A549 (cell line): ENCODE measurements around the gene RBL2. TPM values are rescaled to one million over a fixed set of nuclear protein-coding genes. Genes with fewer than 3 reads are reported as not detected.
"Not testable (repeated sequence)": the region's sequence is repeated elsewhere in the genome, so short reads cannot be mapped to it uniquely, and the experiment has no call there.

Experiments used
- ATAC-seq, 2 experiments: fragments of 200-7000 bp in 1 of 2; fragments of >200 bp in 1 of 2; cut with Nextera tagmentation in 1 of 2; cut with Tn5 transposase in 1 of 2; 3 replicates each; pipeline versions ENCODE4 v1.8.0 to v1.9.1; 2018 to 2020; ENCODE audit warnings: mild to moderate bottlenecking in 1 of 2, moderate library complexity in 1 of 2
- CTCF ChIA-PET: fragments of 300-600 bp; sonication (Branson Sonifier 250); formaldehyde crosslinking; extraction: SDS; loops from one replicate; lab custom pipeline; 2021; ENCODE audit warnings: antibody characterized with exemption, inconsistent platforms; lab: Yijun Ruan, JAX
- POLR2A ChIA-PET: fragments of 350-600 bp; formaldehyde crosslinking; extraction: SDS; loops from one replicate; lab custom pipeline; 2021; ENCODE audit warnings: antibody characterized with exemption, inconsistent platforms; lab: Yijun Ruan, JAX
- DNase-seq, 2 experiments: peaks; one replicate each; pipeline versions ENCODE4 v3.0.0 to v3.0.0-alpha.2; 2011 to 2016; ENCODE audit warnings: low read depth in 1 of 2, low spot score in 1 of 2
- FAIRE-seq: peaks from 2 replicates; lab custom pipeline; 2011; peaks lifted over from hg19 to GRCh38; lab: Jason Lieb, UNC
- H3K27ac ChIP-seq, 2 experiments: fragments of >200 bp; sonication (Bioruptor Twin); formaldehyde crosslinking; 3 replicates each; pipeline ENCODE4 v1.5.1; 2016 to 2017
- H3K4me1 ChIP-seq: fragments of >200 bp; sonication (Bioruptor Twin); formaldehyde crosslinking; 3 replicates; pipeline ENCODE4 v1.6.1; 2016
- H3K4me2 ChIP-seq: fragments of >200 bp; sonication (Bioruptor Twin); formaldehyde crosslinking; 3 replicates; pipeline ENCODE4 v1.6.1; 2016
- H3K4me3 ChIP-seq: fragments of >200 bp; sonication (Bioruptor Twin); formaldehyde crosslinking; 3 replicates; pipeline ENCODE4 v1.5.1; 2016
- H3K9me3 ChIP-seq: fragments of >200 bp; sonication (Bioruptor Twin); formaldehyde crosslinking; 3 replicates; pipeline ENCODE4 v1.6.1; 2016
- ATOH8 ChIP-seq: fragments of 250-450 bp; sonication (Bioruptor Pico); IDR thresholded peaks from 2 replicates; pipeline ENCODE4 v1.5.0; 2020; ENCODE audit warnings: low read depth, mild to moderate bottlenecking, moderate library complexity
- BHLHE40 ChIP-seq: IDR thresholded peaks from 2 replicates; pipeline ENCODE4 v1.6.1; 2012; ENCODE audit warnings: low read depth, low read length, inconsistent platforms
- CHD2 ChIP-seq: fragments of 150-350 bp; IDR thresholded peaks from 2 replicates; pipeline ENCODE4 v1.6.1; 2014; ENCODE audit warnings: low read length; ENCODE audit not compliant: partially characterized antibody
- EHMT2 ChIP-seq: fragments of 200-600 bp; sonication (generic); IDR thresholded peaks from 2 replicates; pipeline ENCODE4 v1.6.1; 2016; ENCODE audit warnings: antibody characterized with exemption, low read depth, mild to moderate bottlenecking, moderate library complexity
- ELK1 ChIP-seq: fragments of 150-350 bp; IDR thresholded peaks from 2 replicates; pipeline ENCODE4 v1.6.1; 2014; ENCODE audit warnings: low read depth, mild to moderate bottlenecking, low read length
- FOSL2 ChIP-seq, 2 experiments: fragments of 450-650 bp in 1 of 2; fragments of >200 bp in 1 of 2; sonication (Bioruptor Twin) in 1 of 2; formaldehyde crosslinking; IDR thresholded peaks; 2 replicates each; pipeline versions ENCODE4 v1.5.0 to v1.6.1; 2016 to 2020; ENCODE audit warnings: mild to moderate bottlenecking in 1 of 2, moderate library complexity in 1 of 2
- HDAC2 ChIP-seq: fragments of 200-600 bp; sonication (generic); IDR thresholded peaks from 2 replicates; pipeline ENCODE4 v1.6.1; 2016
- HOXB13 ChIP-seq: fragments of 250-450 bp; sonication (Bioruptor Pico); IDR thresholded peaks from 2 replicates; pipeline ENCODE4 v1.5.0; 2020; ENCODE audit warnings: low read depth, mild to moderate bottlenecking, moderate library complexity
- HOXB5 ChIP-seq: fragments of 250-450 bp; sonication (Bioruptor Pico); IDR thresholded peaks from 2 replicates; pipeline ENCODE4 v1.5.0; 2020; ENCODE audit warnings: mild to moderate bottlenecking, moderate library complexity
- KDM5A ChIP-seq: fragments of 200-600 bp; sonication (generic); IDR thresholded peaks from 2 replicates; pipeline ENCODE4 v1.6.1; 2016; ENCODE audit warnings: antibody characterized with exemption, mild to moderate bottlenecking
- MAFK ChIP-seq: fragments of 450-650 bp; IDR thresholded peaks from 2 replicates; pipeline ENCODE4 v1.6.1; 2014; ENCODE audit not compliant: partially characterized antibody
- MYC ChIP-seq: IDR thresholded peaks from 2 replicates; pipeline ENCODE4 v1.6.1; 2012; ENCODE audit warnings: mild to moderate bottlenecking, inconsistent platforms, low read length, improper control_type of control experiment, borderline replicate concordance
- PHF8 ChIP-seq: fragments of 200-600 bp; sonication (generic); IDR thresholded peaks from 2 replicates; pipeline ENCODE4 v1.6.1; 2016; ENCODE audit warnings: low read depth, mild to moderate bottlenecking, antibody characterized with exemption, moderate library complexity, borderline replicate concordance
- POLR2AphosphoS2 ChIP-seq: conservative IDR thresholded peaks from 2 replicates; pipeline ENCODE4 v1.6.1; 2012; ENCODE audit warnings: low read length, improper control_type of control experiment, inconsistent platforms
- RARB ChIP-seq: fragments of 250-450 bp; sonication (Bioruptor Pico); IDR thresholded peaks from 2 replicates; pipeline ENCODE4 v1.8.0; 2021; ENCODE audit warnings: mild to moderate bottlenecking, moderate library complexity
- RCOR1 ChIP-seq: fragments of 150-350 bp; IDR thresholded peaks from 2 replicates; pipeline ENCODE4 v1.6.1; 2014; ENCODE audit warnings: antibody characterized with exemption, low read length, low read depth
- RNF2 ChIP-seq: fragments of 200-600 bp; sonication (generic); IDR thresholded peaks from 2 replicates; pipeline ENCODE4 v1.6.1; 2016; ENCODE audit warnings: low read depth, mild to moderate bottlenecking, antibody characterized with exemption, moderate library complexity, borderline replicate concordance
- TFCP2L1 ChIP-seq: fragments of 250-450 bp; sonication (Bioruptor Pico); IDR thresholded peaks from 2 replicates; pipeline ENCODE4 v1.5.0; 2021; ENCODE audit warnings: mild to moderate bottlenecking
- USF2 ChIP-seq: fragments of 450-650 bp; IDR thresholded peaks from 2 replicates; pipeline ENCODE4 v1.6.1; 2014; ENCODE audit warnings: antibody characterized with exemption
- ZFP36 ChIP-seq: fragments of 450-650 bp; IDR thresholded peaks from 2 replicates; pipeline ENCODE4 v1.6.1; 2014; ENCODE audit warnings: borderline replicate concordance; ENCODE audit not compliant: partially characterized antibody
- ZNF302 ChIP-seq: fragments of 250-450 bp; sonication (Bioruptor Pico); IDR thresholded peaks from 2 replicates; pipeline ENCODE4 v1.9.0; 2021; ENCODE audit warnings: inconsistent platforms, mild to moderate bottlenecking, moderate library complexity
- ZSCAN20 ChIP-seq: fragments of 250-450 bp; sonication (Bioruptor Pico); IDR thresholded peaks from 2 replicates; pipeline ENCODE4 v1.8.0; 2022; ENCODE audit warnings: mild to moderate bottlenecking, moderate library complexity
- WGBS: methylation state at CpG from one replicate; pipeline ENCODE4 v1.1.6; 2017; ENCODE audit errors: missing lambda C conversion rate; 5-methylcytosine and 5-hydroxymethylcytosine counted together
- polyA plus RNA-seq, 4 experiments: library from polyadenylated mRNA; depleted of rRNA in 3 of 4; stranded (reverse); fragments of >200 nt; fragmentation: RNase III in 1 of 4; extraction: RNeasy Plus Mini Kit Qiagen cat#74134 plus additional on column Dnase treatment in 1 of 4; gene quantifications; 2 replicates in 3 of 4; 3 replicates in 1 of 4; pipeline ENCODE4 v1.2.3, GENCODE V29; 2011 to 2017
- TF ChIP-seq, protein P1 (sequence below): fragments of 200-600 bp; sonication (generic); IDR thresholded peaks from 2 replicates; pipeline ENCODE4 v1.6.1; 2016; ENCODE audit warnings: antibody characterized with exemption, mild to moderate bottlenecking, moderate library complexity
- TF ChIP-seq, protein P2 (sequence below): fragments of >200 bp; sonication (Bioruptor Twin); formaldehyde crosslinking; IDR thresholded peaks from 2 replicates; pipeline ENCODE4 v1.6.1; 2016

The RBL2 gene
- polyA plus RNA-seq, 2 of the 4 experiments (the other 2 are of a cell fraction), result 17.2 to 45.0 TPM

DNA sequence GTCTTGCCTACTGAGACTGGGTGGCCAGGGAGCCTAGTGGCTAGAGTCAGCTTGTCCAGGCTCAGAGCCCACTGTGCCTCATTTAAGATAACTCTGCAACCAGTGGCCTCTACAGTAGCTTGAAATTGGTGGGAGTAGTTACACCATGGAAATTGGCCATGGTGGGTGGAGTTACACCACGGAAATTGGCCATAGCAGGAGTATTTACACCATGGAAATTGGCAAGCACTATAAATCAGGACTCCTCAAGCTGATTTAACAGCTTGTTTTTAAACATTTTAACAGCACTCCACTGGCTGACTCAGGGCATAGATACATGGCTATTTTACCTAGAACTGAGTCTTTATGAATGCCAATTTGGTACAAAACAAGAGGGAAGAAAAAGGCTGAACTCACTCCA, 96.5 kb downstream of the RBL2 start:
- Histone ChIP-seq H3K9me3 (no peaks in the 10 kb centered on the region), H3K4me2 (no peak overlapping the region)
- TF ChIP-seq HOXB13, result no peak
- no peak for TF ChIP-seq PHF8
- TF ChIP-seq, all 56 proteins: peak for 0
- FAIRE-seq (no peak), ATAC-seq (no peak), DNase-seq (no peak)
- 25% methylated on average over 1 of the region's 1 CpG for WGBS
- H3K27ac ChIP-seq, result no peak overlapping the region
- ChIA-PET POLR2A (no interaction called here), CTCF (interaction anchor here (1.0 to 2.2 kb wide), 5 partner anchors 8 to 20 kb away, joined by 3 to 6 read pairs (median 4); no protein-coding TSS in a partner anchor)
- no peaks in the 10 kb centered on the region for H3K4me1 ChIP-seq
- H3K4me3 ChIP-seq, result no peak overlapping the region

DNA sequence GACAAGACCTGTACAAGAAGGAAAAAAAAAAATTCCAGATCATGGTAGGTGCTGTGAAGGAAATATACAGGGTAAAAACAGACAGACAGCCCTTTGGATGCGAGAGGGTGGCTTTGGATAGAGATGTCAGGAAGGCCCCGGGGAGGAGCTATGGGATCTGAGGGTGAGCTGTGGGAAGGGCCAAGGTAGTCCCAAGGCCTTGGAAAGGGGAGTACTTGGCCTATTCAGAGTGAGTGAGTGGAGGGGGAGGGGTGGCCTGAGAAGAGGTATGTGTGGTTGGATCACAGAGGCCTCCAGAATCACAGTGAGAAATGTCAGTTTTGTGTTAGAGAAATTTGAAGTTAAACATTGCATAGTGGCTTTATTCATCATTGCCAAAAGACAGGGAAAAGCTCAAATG, 99.9 kb downstream of the RBL2 start:
- H3K4me1 ChIP-seq, result no peaks in the 10 kb centered on the region
- H3K4me3 ChIP-seq, result no peak overlapping the region
- 90% methylated on average over 2 of the region's 2 CpGs for WGBS
- DNase-seq (no peak), FAIRE-seq (no peak), ATAC-seq (no peak)
- H3K9me3 ChIP-seq, result no peaks in the 10 kb centered on the region
- H3K27ac ChIP-seq, result no peak overlapping the region
- TF ChIP-seq MAFK (no peak), ATOH8 (CRISPR knock-in tag) (no peak), RNF2 (no peak), MYC (no peak), BHLHE40 (no peak), HOXB5 (no peak), KDM5A (no peak), RARB (CRISPR knock-in tag) (no peak), ZFP36 (no peak), RCOR1 (no peak), PHF8 (no peak), TFCP2L1 (no peak), ZSCAN20 (no peak), USF2 (no peak), HDAC2 (no peak)
- TF ChIP-seq, protein P1, sequence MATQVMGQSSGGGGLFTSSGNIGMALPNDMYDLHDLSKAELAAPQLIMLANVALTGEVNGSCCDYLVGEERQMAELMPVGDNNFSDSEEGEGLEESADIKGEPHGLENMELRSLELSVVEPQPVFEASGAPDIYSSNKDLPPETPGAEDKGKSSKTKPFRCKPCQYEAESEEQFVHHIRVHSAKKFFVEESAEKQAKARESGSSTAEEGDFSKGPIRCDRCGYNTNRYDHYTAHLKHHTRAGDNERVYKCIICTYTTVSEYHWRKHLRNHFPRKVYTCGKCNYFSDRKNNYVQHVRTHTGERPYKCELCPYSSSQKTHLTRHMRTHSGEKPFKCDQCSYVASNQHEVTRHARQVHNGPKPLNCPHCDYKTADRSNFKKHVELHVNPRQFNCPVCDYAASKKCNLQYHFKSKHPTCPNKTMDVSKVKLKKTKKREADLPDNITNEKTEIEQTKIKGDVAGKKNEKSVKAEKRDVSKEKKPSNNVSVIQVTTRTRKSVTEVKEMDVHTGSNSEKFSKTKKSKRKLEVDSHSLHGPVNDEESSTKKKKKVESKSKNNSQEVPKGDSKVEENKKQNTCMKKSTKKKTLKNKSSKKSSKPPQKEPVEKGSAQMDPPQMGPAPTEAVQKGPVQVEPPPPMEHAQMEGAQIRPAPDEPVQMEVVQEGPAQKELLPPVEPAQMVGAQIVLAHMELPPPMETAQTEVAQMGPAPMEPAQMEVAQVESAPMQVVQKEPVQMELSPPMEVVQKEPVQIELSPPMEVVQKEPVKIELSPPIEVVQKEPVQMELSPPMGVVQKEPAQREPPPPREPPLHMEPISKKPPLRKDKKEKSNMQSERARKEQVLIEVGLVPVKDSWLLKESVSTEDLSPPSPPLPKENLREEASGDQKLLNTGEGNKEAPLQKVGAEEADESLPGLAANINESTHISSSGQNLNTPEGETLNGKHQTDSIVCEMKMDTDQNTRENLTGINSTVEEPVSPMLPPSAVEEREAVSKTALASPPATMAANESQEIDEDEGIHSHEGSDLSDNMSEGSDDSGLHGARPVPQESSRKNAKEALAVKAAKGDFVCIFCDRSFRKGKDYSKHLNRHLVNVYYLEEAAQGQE, result no peak
- TF ChIP-seq, protein P2, sequence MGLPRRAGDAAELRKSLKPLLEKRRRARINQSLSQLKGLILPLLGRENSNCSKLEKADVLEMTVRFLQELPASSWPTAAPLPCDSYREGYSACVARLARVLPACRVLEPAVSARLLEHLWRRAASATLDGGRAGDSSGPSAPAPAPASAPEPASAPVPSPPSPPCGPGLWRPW, result no peak
- CTCF ChIA-PET, result interaction anchor here (0.6 to 0.8 kb wide), 2 partner anchors 10 to 397 kb away, joined by 3 to 4 read pairs; no protein-coding TSS in a partner anchor
- POLR2A ChIA-PET, result no interaction called here
- no peak overlapping the region for H3K4me2 ChIP-seq

- ChIA-PET CTCF (interaction anchor here (3.3 kb wide), 1 partner anchor 12 kb away, joined by 20 read pairs; no protein-coding TSS in a partner anchor), POLR2A (no interaction called here)
- Histone ChIP-seq H3K27ac (no peak overlapping the region), H3K4me2 (no peak overlapping the region), H3K4me3 (no peak overlapping the region), H3K4me1 (no peaks in the 10 kb centered on the region), H3K9me3 (no peaks in the 10 kb centered on the region)
- FAIRE-seq, result no peak
- TF ChIP-seq ATOH8 (CRISPR knock-in tag), result no peak
- no peak for TF ChIP-seq ELK1
- TF ChIP-seq ZNF302 (CRISPR knock-in tag), result no peak
- no peak for TF ChIP-seq EHMT2
- TF ChIP-seq POLR2AphosphoS2, result no peak
- no peak for TF ChIP-seq FOSL2 (IDR thresholded peaks at IDR 0.05)
- no peak for TF ChIP-seq FOSL2 (CRISPR knock-in tag; IDR thresholded peaks at IDR 0.05)
- TF ChIP-seq CHD2, result no peak
- no peak for ATAC-seq
- no peak for DNase-seq
- 87% methylated on average over 5 of the region's 5 CpGs for WGBS
Observed at GRCh38 chr16:53537626-53538025, 103.4 kb downstream of the RBL2 start.

DNA sequence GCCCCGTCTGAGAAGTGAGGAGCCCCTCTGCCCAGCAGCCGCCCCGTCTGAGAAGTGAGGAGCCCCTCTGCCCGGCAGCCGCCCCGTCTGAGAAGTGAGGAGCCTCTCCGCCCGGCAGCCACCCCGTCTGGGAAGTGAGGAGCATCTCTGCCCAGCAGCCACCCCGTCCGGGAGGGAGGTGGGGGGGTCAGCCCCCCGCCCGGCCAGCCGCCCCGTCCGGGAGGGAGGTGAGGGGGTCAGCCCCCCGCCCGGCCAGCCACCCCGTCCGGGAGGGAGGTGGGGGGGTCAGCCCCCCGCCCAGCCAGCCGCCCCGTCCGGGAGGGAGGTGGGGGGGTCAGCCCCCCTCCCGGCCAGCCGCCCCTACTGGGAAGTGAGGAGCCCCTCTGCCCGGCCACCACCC, 105.1 kb downstream of the RBL2 start:
- H3K4me2 ChIP-seq, CTCF ChIA-PET, ATAC-seq, FAIRE-seq, POLR2A ChIA-PET, H3K27ac ChIP-seq, DNase-seq, H3K9me3 ChIP-seq, H3K4me3 ChIP-seq, H3K4me1 ChIP-seq: not testable (repeated sequence)
- WGBS, result no CpG with 5 or more reads among the region's 27 CpGs
